GM10266 (cell line): Measurements from ENCODE around the gene CCBE1.

Experiments
- DNase-seq: peaks from one replicate; pipeline ENCODE4 v3.0.0; 2012; ENCODE audit errors: extremely low spot score
- CTCF ChIP-seq: IDR thresholded peaks from 2 replicates; pipeline ENCODE4 v1.5.1; 2012; ENCODE audit warnings: mild to moderate bottlenecking, low read depth; ENCODE audit not compliant: control insufficient read depth, insufficient read depth; ENCODE audit errors: missing control alignments

The CCBE1 gene

DNA sequence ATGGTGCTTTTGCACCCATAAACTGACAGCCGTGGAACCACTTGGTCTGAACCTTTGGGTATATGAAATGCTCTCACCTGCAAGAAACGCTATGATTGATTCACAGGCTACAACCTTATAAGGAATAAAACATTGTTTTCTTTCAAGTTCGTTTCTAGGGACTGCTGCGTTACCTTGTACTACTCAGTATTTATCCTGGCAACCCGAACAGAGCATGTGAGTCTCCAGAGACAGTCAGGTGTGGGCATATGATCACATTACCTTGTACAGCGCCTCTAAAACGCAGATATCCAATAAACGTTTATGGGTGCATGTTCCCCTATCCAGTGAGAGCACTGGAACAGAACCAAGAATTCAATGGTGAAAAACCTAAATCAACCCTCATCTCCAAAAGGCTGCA, 1.7 kb downstream of the CCBE1 start:
- TF ChIP-seq CTCF = no peak
- no peak for DNase-seq

DNA sequence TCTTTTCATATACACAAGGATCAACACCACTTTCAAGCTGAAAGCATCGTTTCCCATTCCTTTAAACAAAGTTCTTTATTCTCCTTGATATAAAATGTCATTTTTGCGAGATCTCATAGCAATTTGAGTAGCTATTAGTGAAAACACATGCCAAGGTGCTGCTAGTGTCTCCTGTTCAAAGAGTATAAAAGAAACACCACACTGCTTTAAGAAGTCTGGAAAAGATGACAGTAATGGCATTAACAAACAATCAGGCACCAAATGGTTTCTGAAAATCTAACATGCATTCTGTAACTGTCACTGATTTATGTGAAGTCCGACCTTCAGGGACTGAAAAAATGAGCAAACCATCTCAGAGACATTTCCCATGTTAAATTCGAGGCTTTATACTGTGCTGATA, 2.4 kb downstream of the CCBE1 start:
- no peak for TF ChIP-seq CTCF
- no peak for DNase-seq

DNA sequence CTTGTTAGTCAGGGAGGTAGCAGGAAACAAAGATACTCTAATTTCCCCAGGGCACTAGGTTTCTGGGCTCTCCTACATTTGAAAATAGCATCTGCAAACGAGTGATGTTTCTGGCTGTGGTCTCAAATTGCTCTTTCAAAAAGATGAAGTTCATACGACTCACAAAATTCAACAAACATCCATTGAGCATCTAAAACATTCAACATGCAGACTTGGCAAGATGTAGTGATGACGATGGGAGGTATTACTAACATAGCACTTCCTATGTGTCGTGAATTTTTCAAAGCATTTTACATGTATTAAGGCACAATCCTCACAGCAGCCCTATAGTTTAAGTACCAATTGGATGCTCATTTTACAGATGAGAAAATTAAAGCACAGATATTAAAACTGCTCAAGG, 5.2 kb downstream of the CCBE1 start:
- no peak for TF ChIP-seq CTCF
- no peak for DNase-seq

GRCh38 chr18:59690996-59691395, 6.2 kb downstream of the CCBE1 start:
- no peak for TF ChIP-seq CTCF
- no peak for DNase-seq

DNA sequence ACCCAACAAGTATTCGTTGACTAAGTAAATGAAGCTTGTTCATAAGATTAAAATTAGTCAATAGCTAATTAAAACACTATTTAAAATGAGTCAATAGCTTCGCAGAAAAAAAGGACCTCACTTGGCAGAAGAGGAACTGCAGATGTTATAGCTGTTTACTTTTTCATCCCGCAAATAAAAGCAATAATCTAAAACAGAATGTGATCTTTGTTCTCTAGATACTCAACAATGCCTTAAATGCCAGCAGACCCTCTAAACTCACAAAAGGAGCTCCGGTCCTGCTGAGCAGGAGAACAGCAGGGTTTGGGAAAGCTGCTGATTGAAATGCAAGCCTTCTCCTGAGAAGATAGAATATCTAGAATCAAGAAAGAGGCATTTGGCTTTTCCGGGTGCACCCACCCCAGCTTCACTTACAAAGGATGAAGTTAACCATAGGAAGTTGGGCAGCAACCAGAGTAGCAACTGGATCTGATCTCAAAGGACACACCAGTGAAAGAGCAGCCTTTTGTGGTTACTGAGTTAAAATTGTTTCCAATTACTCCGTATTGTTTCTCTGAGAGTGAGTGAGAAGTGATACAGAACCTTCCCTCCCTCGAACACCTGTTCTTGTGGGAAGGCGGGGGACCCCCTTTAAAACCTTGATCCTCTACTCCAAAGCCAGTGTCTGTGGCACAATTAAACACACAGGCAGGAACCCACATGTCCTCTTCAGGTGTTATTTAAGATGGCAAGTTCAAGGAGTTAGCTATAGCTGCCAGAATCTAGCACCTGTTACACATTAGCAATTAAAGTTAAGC, 6.8 kb downstream of the CCBE1 start:
- DNase-seq = no peak
- TF ChIP-seq CTCF = no peak

- no peak for TF ChIP-seq CTCF
- no peak for DNase-seq
These were observed 7.5 kb downstream of the CCBE1 start for GRCh38 chr18:59689756-59690155.

- DNase-seq = no peak
- TF ChIP-seq CTCF = no peak
These were observed 11.0 kb downstream of the CCBE1 start for GRCh38 chr18:59686260-59686659.
